HCT116 (cell line): ENCODE results near the gene PDILT. TPM values are rescaled to one million over a fixed set of nuclear protein-coding genes. Genes with fewer than 3 reads are reported as not detected.

Source experiments
- ATAC-seq: fragments of 200-7000 bp; cut with Tn5 transposase; 2 replicates; pipeline ENCODE4 v1.9.1; 2020; ENCODE audit warnings: mild to moderate bottlenecking, moderate library complexity
- BruUV-seq: library from RNA; stranded (reverse); fragments of 400-500 nt; replicated peaks from 2 replicates; lab custom pipeline; 2021; lab: Mats Ljungman, UMichigan
- CTCF ChIA-PET: fragments of 300-600 bp; sonication (Branson Sonifier 250); formaldehyde crosslinking; loops from one replicate; lab custom pipeline; 2021; ENCODE audit warnings: antibody characterized with exemption; lab: Charles Lee
- POLR2A ChIA-PET: fragments of 300-600, 350-600 bp; sonication (Branson Sonifier 250); formaldehyde crosslinking; loops from one replicate; lab custom pipeline; 2021; ENCODE audit warnings: antibody characterized with exemption; lab: Charles Lee
- RAD21 ChIA-PET, 2 experiments: fragments of 300-600 bp; sonication (Branson Sonifier 250); formaldehyde crosslinking; loops; one replicate each; lab custom pipeline; 2023; ENCODE audit warnings: low total read pairs in 2 of 2; ENCODE audit not compliant: uncharacterized antibody in 2 of 2, unreplicated experiment in 2 of 2, low non-redundant PET in 1 of 2; lab: Charles Lee
- DNase-seq: peaks from one replicate; pipeline ENCODE4 v3.0.0-alpha.2; 2010; ENCODE audit warnings: low read depth, low spot score
- H2AFZ ChIP-seq: fragments of 200-600 bp; shearing (Covaris generic), sonication (generic); 2 replicates; pipeline ENCODE4 v1.6.1; 2017; ENCODE audit warnings: low read depth, mixed run types, mixed read lengths, antibody characterized with exemption, low read length; ENCODE audit not compliant: poor library complexity, severe bottlenecking
- H3K27ac ChIP-seq: 2 replicates; pipeline ENCODE4 v1.5.1; 2012; ENCODE audit warnings: low read depth, low read length
- H3K27me3 ChIP-seq: fragments of 200-600 bp; sonication (generic); 2 replicates; pipeline ENCODE4 v1.6.1; 2016; ENCODE audit warnings: mixed run types, low read length, mixed read lengths; ENCODE audit not compliant: insufficient read depth
- H3K36me3 ChIP-seq, 2 experiments: fragments of 200-500 bp in 1 of 2; fragments of 200-600 bp in 1 of 2; sonication (Bioruptor generic) in 1 of 2; sonication (generic) in 1 of 2; 2 replicates each; pipeline versions ENCODE4 v1.5.1 to v1.6.1; 2014 to 2016; ENCODE audit warnings: low read length in 2 of 2, inconsistent platforms in 1 of 2, mixed read lengths in 1 of 2, mixed run types in 1 of 2; ENCODE audit not compliant: insufficient read depth in 2 of 2, control insufficient read depth in 1 of 2
- H3K4me1 ChIP-seq, 2 experiments: fragments of 200-600 bp in 1 of 2; sonication (generic) in 1 of 2; 2 replicates each; pipeline versions ENCODE4 v1.5.1 to v1.6.1; 2012 to 2017; ENCODE audit warnings: low read length in 2 of 2, inconsistent platforms in 1 of 2, mild to moderate bottlenecking in 1 of 2, mixed read lengths in 1 of 2, mixed run types in 1 of 2, moderate library complexity in 1 of 2; ENCODE audit not compliant: insufficient read depth in 2 of 2, control insufficient read depth in 1 of 2
- H3K4me2 ChIP-seq: fragments of 200-600 bp; sonication (generic); 2 replicates; pipeline ENCODE4 v1.6.1; 2017; ENCODE audit warnings: mixed run types, low read length, mixed read lengths
- H3K4me3 ChIP-seq, 2 experiments: fragments of 200-600 bp in 1 of 2; sonication (generic) in 1 of 2; replicated peaks in 1 of 2; 2 replicates each; pipeline ENCODE4 v1.5.1; 2011 to 2016; ENCODE audit warnings: low read length in 2 of 2, control low read depth in 1 of 2, low read depth in 1 of 2, mild to moderate bottlenecking in 1 of 2, mixed read lengths in 1 of 2, mixed run types in 1 of 2
- H3K79me2 ChIP-seq: fragments of 200-600 bp; sonication (generic); 2 replicates; pipeline ENCODE4 v1.6.1; 2017; ENCODE audit warnings: mild to moderate bottlenecking, mixed run types, low read length, moderate library complexity, mixed read lengths; ENCODE audit not compliant: insufficient read depth
- H3K9ac ChIP-seq: fragments of 200-600 bp; sonication (generic); 2 replicates; pipeline ENCODE4 v1.6.1; 2016; ENCODE audit warnings: low read length, mixed read lengths
- H3K9me2 ChIP-seq: fragments of 200-600 bp; sonication (generic), shearing (Covaris generic); 2 replicates; pipeline ENCODE4 v1.6.1; 2017; ENCODE audit warnings: mixed run types, mild to moderate bottlenecking, moderate library complexity; ENCODE audit not compliant: insufficient read depth
- H3K9me3 ChIP-seq, 2 experiments: fragments of 200-500 bp in 1 of 2; fragments of 200-600 bp in 1 of 2; sonication (Bioruptor generic) in 1 of 2; sonication (generic) in 1 of 2; 2 replicates each; pipeline ENCODE4 v1.6.1; 2014 to 2017; ENCODE audit warnings: low read length in 2 of 2, mixed read lengths in 2 of 2, inconsistent platforms in 1 of 2, low read depth in 1 of 2, mild to moderate bottlenecking in 1 of 2, mixed run types in 1 of 2, moderate library complexity in 1 of 2; ENCODE audit not compliant: control insufficient read depth in 1 of 2, insufficient read depth in 1 of 2
- H4K20me1 ChIP-seq: fragments of 200-600 bp; sonication (generic), shearing (Covaris generic); 2 replicates; pipeline ENCODE4 v1.6.1; 2017; ENCODE audit warnings: mixed run types, mild to moderate bottlenecking, moderate library complexity; ENCODE audit not compliant: insufficient read depth
- RAD21 ChIP-seq: IDR thresholded peaks from 2 replicates; pipeline ENCODE4 v1.6.1; 2012; ENCODE audit warnings: low read depth, mild to moderate bottlenecking
- SRF ChIP-seq: IDR thresholded peaks from 2 replicates; pipeline ENCODE4 v1.6.1; 2012; ENCODE audit warnings: low read depth
- TCF7L2 ChIP-seq: IDR thresholded peaks from 2 replicates; pipeline ENCODE4 v1.7.0; 2011; ENCODE audit warnings: borderline replicate concordance, inconsistent platforms; ENCODE audit not compliant: insufficient read depth, insufficient read length; ENCODE audit errors: extremely low read depth
- ZFX ChIP-seq: fragments of 450-650 bp; IDR thresholded peaks from 2 replicates; pipeline ENCODE4 v1.6.1; 2017
- ZNF274 ChIP-seq: fragments of 200-500 bp; sonication (Bioruptor generic); IDR thresholded peaks from 2 replicates; pipeline ENCODE4 v1.6.1; 2014; ENCODE audit warnings: mild to moderate bottlenecking, low read depth, low read length, inconsistent platforms
- intact Hi-C: fragments of 100-400 bp; cut with micrococcal nuclease; formaldehyde crosslinking; loops from 2 replicates; pipeline ENCODE4 v1.10.0; 2022
- total RNA-seq: library from RNA; stranded (reverse); gene quantifications from one replicate; pipeline ENCODE4 v1.2.1, GENCODE V29; 2021; ENCODE audit not compliant: unreplicated experiment
- TF ChIP-seq, protein P1 (sequence below), 3 experiments: fragments of 200-600 bp in 1 of 3; sonication (generic) in 1 of 3; IDR thresholded peaks in 2 of 3; conservative IDR thresholded peaks in 1 of 3; 2 replicates each; pipeline ENCODE4 v1.5.1; 2012 to 2017; ENCODE audit warnings: low read depth in 2 of 3, low read length in 2 of 3, antibody characterized with exemption in 1 of 3, borderline replicate concordance in 1 of 3, control low read depth in 1 of 3, mild to moderate bottlenecking in 1 of 3, mixed read lengths in 1 of 3, mixed run types in 1 of 3, moderate library complexity in 1 of 3; ENCODE audit not compliant: insufficient read depth in 1 of 3
- TF ChIP-seq, protein P2 (sequence below): IDR thresholded peaks from 2 replicates; pipeline ENCODE4 v1.6.1; 2012
- TF ChIP-seq, protein P3 (sequence below): IDR thresholded peaks from 2 replicates; pipeline ENCODE4 v1.6.1; 2012

Gene PDILT
- total RNA-seq, 1 experiment from 2014 or later: not detected

DNA sequence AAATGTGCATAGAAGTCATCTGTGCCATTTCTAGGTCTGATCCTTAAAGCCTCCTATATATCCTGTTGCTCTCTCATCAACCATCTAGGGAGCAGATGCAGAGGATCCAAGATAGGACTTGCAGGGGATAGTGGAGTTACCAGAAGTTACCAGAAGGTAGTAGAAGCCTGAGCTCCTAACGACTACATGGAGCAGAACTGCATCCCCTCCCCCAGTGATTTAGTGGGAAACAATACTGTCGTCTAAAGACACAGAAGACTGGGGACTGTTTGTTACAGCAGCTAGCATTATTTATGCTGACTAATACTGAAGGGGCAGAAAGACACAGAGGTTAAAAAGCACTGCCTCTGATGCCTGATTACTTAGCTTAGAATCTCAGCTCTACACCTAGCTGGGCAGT is 93.0 kb downstream of the PDILT start:
- Histone ChIP-seq H3K27me3 (peaks cover 28% of the 10 kb centered on the region), H4K20me1 (no peaks in the 10 kb centered on the region), H2AFZ (no peak overlapping the region), H3K27ac (no peak overlapping the region), H3K79me2 (no peaks in the 10 kb centered on the region), H3K4me2 (no peak overlapping the region), H3K36me3 (no peaks in the 10 kb centered on the region), H3K4me3 (no peak overlapping the region), H3K9me2 (no peaks in the 10 kb centered on the region), H3K9ac (no peak overlapping the region), H3K4me1 (no peaks in the 10 kb centered on the region), H3K9me3 (no peaks in the 10 kb centered on the region)
- TF ChIP-seq, protein P1, sequence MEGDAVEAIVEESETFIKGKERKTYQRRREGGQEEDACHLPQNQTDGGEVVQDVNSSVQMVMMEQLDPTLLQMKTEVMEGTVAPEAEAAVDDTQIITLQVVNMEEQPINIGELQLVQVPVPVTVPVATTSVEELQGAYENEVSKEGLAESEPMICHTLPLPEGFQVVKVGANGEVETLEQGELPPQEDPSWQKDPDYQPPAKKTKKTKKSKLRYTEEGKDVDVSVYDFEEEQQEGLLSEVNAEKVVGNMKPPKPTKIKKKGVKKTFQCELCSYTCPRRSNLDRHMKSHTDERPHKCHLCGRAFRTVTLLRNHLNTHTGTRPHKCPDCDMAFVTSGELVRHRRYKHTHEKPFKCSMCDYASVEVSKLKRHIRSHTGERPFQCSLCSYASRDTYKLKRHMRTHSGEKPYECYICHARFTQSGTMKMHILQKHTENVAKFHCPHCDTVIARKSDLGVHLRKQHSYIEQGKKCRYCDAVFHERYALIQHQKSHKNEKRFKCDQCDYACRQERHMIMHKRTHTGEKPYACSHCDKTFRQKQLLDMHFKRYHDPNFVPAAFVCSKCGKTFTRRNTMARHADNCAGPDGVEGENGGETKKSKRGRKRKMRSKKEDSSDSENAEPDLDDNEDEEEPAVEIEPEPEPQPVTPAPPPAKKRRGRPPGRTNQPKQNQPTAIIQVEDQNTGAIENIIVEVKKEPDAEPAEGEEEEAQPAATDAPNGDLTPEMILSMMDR (IDR thresholded peaks at IDR 0.05 in 2 of 3, conservative IDR thresholded peaks at IDR 0.05 in 1 of 3; ENCODE audit: borderline replicate concordance in 1 of 3, insufficient read depth in 1 of 3, low read depth in 2 of 3, low read length in 2 of 3): no peak
- no peak for TF ChIP-seq ZFX
- TF ChIP-seq RAD21: no peak
- TF ChIP-seq, protein P2, sequence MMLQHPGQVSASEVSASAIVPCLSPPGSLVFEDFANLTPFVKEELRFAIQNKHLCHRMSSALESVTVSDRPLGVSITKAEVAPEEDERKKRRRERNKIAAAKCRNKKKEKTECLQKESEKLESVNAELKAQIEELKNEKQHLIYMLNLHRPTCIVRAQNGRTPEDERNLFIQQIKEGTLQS: no peak
- no peak for TF ChIP-seq SRF
- TF ChIP-seq, protein P3, sequence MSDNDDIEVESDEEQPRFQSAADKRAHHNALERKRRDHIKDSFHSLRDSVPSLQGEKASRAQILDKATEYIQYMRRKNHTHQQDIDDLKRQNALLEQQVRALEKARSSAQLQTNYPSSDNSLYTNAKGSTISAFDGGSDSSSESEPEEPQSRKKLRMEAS: no peak
- TF ChIP-seq ZNF274: no peak
- TF ChIP-seq TCF7L2: no peak
- DNase-seq: no peak
- ChIA-PET RAD21 (no interaction called here), CTCF (no interaction called here), POLR2A (no interaction called here)
- intact Hi-C loops: no loop called here
- BruUV-seq: no TSS peak
- ATAC-seq: no peak
